Dendritic cell treated with granulocyte-macrophage colony-stimulating factor and Interleukin-4, amounts not matched to agents 40 ng/mL and 50 ng/mL, for 4 days (primary cell): ENCODE data around the gene HDAC1.
"Not testable (repeated sequence)": the region's sequence is repeated elsewhere in the genome, so short reads cannot be mapped to it uniquely, and the experiment has no call there.

ENCODE experiments used
- H3K27ac Mint-ChIP-seq: one replicate; pipeline ENCODE4 v1.8.0; 2022; ENCODE audit warnings: mild to moderate bottlenecking, mixed read lengths
- H3K27me3 Mint-ChIP-seq: one replicate; pipeline ENCODE4 v1.8.0; 2022; ENCODE audit warnings: mild to moderate bottlenecking, mixed read lengths
- H3K36me3 Mint-ChIP-seq: one replicate; pipeline ENCODE4 v1.8.0; 2022; ENCODE audit warnings: low read depth, mixed read lengths
- H3K4me1 Mint-ChIP-seq: one replicate; pipeline ENCODE4 v1.8.0; 2022; ENCODE audit warnings: low read depth, mixed read lengths
- H3K4me3 Mint-ChIP-seq: one replicate; pipeline ENCODE4 v1.8.0; 2022; ENCODE audit warnings: mild to moderate bottlenecking, moderate library complexity, mixed read lengths
- H3K9me3 Mint-ChIP-seq: one replicate; pipeline ENCODE4 v1.8.0; 2022; ENCODE audit warnings: mixed read lengths
- intact Hi-C: fragments of 100-400 bp; cut with micrococcal nuclease; formaldehyde crosslinking; loops from one replicate; pipeline ENCODE4 v1.15.0; 2022

Gene HDAC1

GRCh38 chr1:32291145-32291707, 657 bp upstream of the HDAC1 start:
- Mint-ChIP-seq H3K9me3 (no peaks in the 10 kb centered on the region), H3K27ac (peak overlapping the region; percentile 91), H3K27me3 (no peaks in the 10 kb centered on the region), H3K36me3 (peaks cover 34% of the 10 kb centered on the region), H3K4me3 (peak overlapping the region; percentile 90), H3K4me1 (peaks cover 41% of the 10 kb centered on the region)
- intact Hi-C loops, result no loop called here

DNA sequence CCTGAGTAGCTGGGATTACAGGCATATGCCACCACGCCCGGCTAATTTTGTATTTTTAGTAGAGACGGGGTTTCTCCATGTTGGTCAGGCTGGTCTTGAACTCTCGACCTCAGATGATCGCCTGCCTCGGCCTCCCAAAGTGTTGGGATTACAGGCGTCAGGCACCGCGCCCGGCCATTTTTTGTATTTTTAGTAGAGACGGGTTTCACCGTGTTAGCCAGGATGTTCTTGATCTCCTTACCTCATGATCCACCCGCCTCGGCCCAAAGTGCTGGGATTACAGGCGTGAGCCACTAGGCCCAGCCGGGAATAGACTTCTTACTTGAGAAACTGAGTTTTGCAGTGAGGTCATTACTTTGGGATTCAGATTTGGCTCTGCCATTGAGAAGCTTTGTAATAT, 6.3 kb downstream of the HDAC1 start:
- H3K4me3 Mint-ChIP-seq, H3K9me3 Mint-ChIP-seq, H3K27ac Mint-ChIP-seq, intact Hi-C loops, H3K27me3 Mint-ChIP-seq: not testable (repeated sequence)
- Mint-ChIP-seq H3K4me1 (peaks cover 38% of the 10 kb centered on the region), H3K36me3 (peaks cover 56% of the 10 kb centered on the region)

- Mint-ChIP-seq H3K36me3 (peaks cover 60% of the 10 kb centered on the region), H3K4me1 (peaks cover 27% of the 10 kb centered on the region), H3K27ac (no peak overlapping the region), H3K27me3 (no peaks in the 10 kb centered on the region), H3K9me3 (peaks cover 6% of the 10 kb centered on the region), H3K4me3 (no peak overlapping the region)
- intact Hi-C loops, result no loop called here
These were observed 7.4 kb downstream of the HDAC1 start for GRCh38 chr1:32299327-32299726.

DNA sequence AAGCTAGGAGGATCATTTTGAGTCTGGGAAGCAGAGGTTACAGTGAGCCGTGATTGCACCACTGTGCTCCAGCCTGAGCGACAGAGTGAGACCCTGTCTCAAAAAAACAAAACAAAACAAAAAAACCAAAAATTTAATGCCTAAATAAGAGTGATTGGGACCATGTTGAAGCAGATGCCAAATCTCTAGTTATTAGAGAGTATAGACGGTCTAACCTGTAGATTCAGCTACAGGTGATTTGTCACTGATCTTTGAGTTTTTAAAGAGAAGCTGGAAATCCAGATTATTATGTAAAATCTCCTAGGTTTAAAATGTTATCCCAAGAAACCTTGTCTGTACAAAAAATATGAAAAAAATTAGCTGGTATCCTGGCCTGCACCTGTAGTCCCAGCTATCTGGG, 11.5 kb downstream of the HDAC1 start:
- H3K9me3 Mint-ChIP-seq, result peaks cover 7% of the 10 kb centered on the region
- no peak overlapping the region for H3K4me3 Mint-ChIP-seq
- H3K27ac Mint-ChIP-seq, result no peak overlapping the region
- H3K27me3 Mint-ChIP-seq, result no peaks in the 10 kb centered on the region
- H3K36me3 Mint-ChIP-seq, result peaks cover 69% of the 10 kb centered on the region
- peaks cover 8% of the 10 kb centered on the region for H3K4me1 Mint-ChIP-seq
- intact Hi-C loops, result no loop called here

DNA sequence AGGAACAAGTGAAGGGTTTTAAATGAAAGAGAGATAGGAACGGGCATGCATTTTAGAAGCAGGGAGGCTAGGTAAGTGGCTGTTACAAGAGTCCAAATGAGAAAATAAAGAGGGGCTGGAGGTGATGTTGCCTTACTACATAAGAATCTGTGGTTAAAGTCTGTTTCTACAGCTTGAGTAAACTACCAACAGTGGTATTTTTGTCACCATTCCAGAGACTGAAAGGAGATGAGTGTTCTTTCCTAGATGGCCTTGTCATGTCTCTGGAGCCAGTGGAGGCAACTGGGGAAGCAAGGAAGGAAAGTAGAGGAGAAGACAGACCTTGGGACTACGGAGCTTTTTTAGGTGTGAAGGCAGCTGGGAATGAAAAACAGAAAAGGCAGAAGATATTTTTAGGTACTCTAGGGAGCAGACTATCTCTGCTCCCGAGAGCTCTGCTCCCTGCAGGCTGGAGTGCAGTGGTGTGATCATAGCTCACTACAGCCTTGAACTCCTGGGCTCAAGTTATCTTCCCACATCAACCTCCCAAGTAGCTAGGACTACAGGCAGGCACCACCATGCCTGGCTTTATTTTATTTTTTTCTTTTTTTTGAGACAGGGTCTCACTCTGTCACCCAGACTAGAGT, 12.2 kb downstream of the HDAC1 start:
- intact Hi-C loops, result no loop called here
- no peak overlapping the region for H3K4me3 Mint-ChIP-seq
- H3K9me3 Mint-ChIP-seq, result peaks cover 7% of the 10 kb centered on the region
- no peaks in the 10 kb centered on the region for H3K27me3 Mint-ChIP-seq
- peaks cover 8% of the 10 kb centered on the region for H3K4me1 Mint-ChIP-seq
- no peak overlapping the region for H3K27ac Mint-ChIP-seq
- peaks cover 71% of the 10 kb centered on the region for H3K36me3 Mint-ChIP-seq

- no peak overlapping the region for H3K27ac Mint-ChIP-seq
- H3K36me3 Mint-ChIP-seq, result peaks cover 81% of the 10 kb centered on the region
- H3K4me3 Mint-ChIP-seq, result no peak overlapping the region
- peaks cover 8% of the 10 kb centered on the region for H3K4me1 Mint-ChIP-seq
- peaks cover 7% of the 10 kb centered on the region for H3K9me3 Mint-ChIP-seq
- H3K27me3 Mint-ChIP-seq, result no peaks in the 10 kb centered on the region
- intact Hi-C loops, result no loop called here
These were observed 13.4 kb downstream of the HDAC1 start for GRCh38 chr1:32305310-32305709.

GRCh38 chr1:32307324-32307723, 15.4 kb downstream of the HDAC1 start:
- H3K27ac Mint-ChIP-seq, result no peak overlapping the region
- H3K27me3 Mint-ChIP-seq, result no peaks in the 10 kb centered on the region
- intact Hi-C loops, result no loop called here
- H3K36me3 Mint-ChIP-seq, result peaks cover 65% of the 10 kb centered on the region
- H3K4me3 Mint-ChIP-seq, result no peak overlapping the region
- H3K9me3 Mint-ChIP-seq, result peaks cover 7% of the 10 kb centered on the region
- H3K4me1 Mint-ChIP-seq, result peaks cover 13% of the 10 kb centered on the region

- Mint-ChIP-seq H3K27me3 (no peaks in the 10 kb centered on the region), H3K9me3 (no peaks in the 10 kb centered on the region), H3K4me1 (peaks cover 16% of the 10 kb centered on the region), H3K4me3 (no peak overlapping the region), H3K27ac (no peak overlapping the region), H3K36me3 (peaks cover 53% of the 10 kb centered on the region)
- intact Hi-C loops, result no loop called here
These were observed 18.1 kb downstream of the HDAC1 start for GRCh38 chr1:32309960-32310359.

DNA sequence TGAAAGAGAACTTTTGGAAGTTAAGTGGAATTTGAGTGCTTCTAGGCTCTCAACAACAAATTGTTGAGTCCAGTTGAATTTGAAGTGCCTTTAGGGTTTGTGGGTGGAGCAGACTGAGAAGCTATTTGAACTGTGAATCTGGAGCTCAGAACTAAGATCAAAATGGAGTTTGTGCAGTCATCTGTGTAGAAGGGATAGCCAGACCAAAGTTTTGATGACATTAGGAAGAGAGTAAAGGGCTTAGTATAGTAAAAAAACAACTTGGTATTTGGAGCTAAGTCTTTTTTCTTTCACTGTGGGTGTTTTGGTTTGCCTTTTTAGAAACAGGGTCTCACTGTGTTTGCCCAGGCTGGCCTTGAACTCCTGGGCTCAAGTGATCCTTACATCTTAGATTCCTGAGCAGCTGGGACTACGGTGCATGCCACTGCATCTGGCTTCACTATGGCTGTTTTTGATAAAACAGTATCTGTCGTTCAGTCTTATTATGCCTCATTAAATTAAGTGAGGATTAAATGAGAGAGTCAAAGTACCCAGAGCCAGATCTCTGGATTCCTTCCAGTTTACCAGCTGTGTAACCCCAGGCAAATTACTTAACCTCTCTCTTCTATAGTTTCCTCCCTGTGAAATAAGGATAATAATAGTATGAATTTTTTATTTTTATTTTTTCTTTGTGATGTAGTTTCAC, 20.0 kb downstream of the HDAC1 start:
- no peaks in the 10 kb centered on the region for H3K9me3 Mint-ChIP-seq
- H3K4me1 Mint-ChIP-seq, result peaks cover 26% of the 10 kb centered on the region
- no peak overlapping the region for H3K27ac Mint-ChIP-seq
- no peak overlapping the region for H3K4me3 Mint-ChIP-seq
- intact Hi-C loops, result no loop called here
- peaks cover 44% of the 10 kb centered on the region for H3K36me3 Mint-ChIP-seq
- no peaks in the 10 kb centered on the region for H3K27me3 Mint-ChIP-seq

GRCh38 chr1:32316903-32317277, 25.0 kb downstream of the HDAC1 start:
- Mint-ChIP-seq H3K9me3 (no peaks in the 10 kb centered on the region), H3K4me1 (peaks cover 22% of the 10 kb centered on the region), H3K27ac (no peak overlapping the region), H3K4me3 (no peak overlapping the region), H3K36me3 (peaks cover 59% of the 10 kb centered on the region), H3K27me3 (no peaks in the 10 kb centered on the region)
- intact Hi-C loops, result no loop called here

DNA sequence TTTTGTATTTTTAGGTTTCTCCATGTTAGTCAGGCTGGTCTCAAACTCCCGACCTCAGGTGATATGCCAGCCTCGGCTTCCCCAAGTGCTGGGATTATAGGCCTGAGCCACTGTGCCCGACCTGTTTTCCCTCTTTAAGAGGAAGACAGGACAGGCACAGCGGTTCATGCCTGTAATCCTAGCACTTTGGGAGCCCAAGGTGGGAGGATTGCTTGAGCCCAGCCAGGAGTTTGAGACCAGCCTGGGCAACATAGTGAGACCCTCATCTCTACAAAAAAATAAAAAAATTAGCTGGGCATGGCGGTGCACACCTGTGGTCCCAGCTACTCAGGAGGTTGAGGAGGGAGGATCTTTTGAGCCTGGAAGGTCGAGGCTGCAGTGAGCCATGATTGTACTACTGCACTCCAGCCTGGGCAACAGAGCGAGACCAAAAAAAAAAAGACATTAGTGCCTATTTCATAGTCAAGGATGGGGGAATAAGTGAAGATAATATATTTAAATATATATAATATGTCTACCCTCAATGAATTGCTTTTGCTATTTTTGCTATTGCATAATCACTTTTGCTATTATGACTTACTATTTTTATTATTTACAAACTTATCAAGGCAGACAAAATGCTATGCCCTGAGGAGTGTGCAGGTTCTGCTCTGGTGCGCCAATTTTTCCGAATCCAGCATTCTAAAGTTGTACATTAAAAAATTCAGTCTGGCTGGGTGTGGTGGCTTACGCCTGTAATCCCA, 26.4 kb downstream of the HDAC1 start:
- Mint-ChIP-seq H3K36me3 (peaks cover 71% of the 10 kb centered on the region), H3K4me3 (no peak overlapping the region), H3K27me3 (no peaks in the 10 kb centered on the region), H3K27ac (peak overlapping the region; percentile 28), H3K4me1 (peaks cover 26% of the 10 kb centered on the region), H3K9me3 (no peaks in the 10 kb centered on the region)
- intact Hi-C loops, result no loop called here

DNA sequence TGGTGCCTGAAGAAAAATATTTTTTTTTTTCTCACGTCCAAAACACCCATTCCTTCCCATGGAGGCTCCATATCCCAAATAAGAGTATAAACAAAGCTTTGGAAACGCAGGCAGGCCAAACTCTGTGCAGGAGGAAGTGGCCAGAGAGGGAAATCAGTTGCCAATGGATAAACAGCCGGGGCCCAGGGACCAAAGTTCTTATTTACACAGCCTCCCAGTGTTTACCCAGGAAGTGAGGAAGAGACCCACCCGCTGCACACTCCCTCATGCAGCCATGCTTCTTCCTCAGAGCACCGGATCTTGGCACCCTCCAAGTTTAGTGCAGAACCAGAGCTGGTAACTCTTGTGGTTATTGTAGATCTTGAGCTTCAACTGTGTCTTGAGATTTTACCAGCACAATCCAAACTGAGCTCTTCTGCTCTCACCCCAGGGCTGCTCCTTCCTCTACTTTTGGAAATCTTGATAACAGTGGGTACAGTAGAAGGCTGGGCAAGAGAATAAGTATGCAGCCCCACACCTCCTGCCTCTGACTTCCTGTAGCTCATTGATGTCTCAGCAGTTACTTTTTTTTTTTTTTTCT, 29.9 kb downstream of the HDAC1 start:
- no peaks in the 10 kb centered on the region for H3K27me3 Mint-ChIP-seq
- peaks cover 87% of the 10 kb centered on the region for H3K36me3 Mint-ChIP-seq
- no peak overlapping the region for H3K4me3 Mint-ChIP-seq
- peaks cover 13% of the 10 kb centered on the region for H3K4me1 Mint-ChIP-seq
- no peaks in the 10 kb centered on the region for H3K9me3 Mint-ChIP-seq
- no peak overlapping the region for H3K27ac Mint-ChIP-seq
- intact Hi-C loops, result no loop called here

GRCh38 chr1:32327204-32327603, 35.3 kb downstream of the HDAC1 start:
- peaks cover under 1% of the 10 kb centered on the region for H3K4me1 Mint-ChIP-seq
- no peaks in the 10 kb centered on the region for H3K9me3 Mint-ChIP-seq
- no peaks in the 10 kb centered on the region for H3K27me3 Mint-ChIP-seq
- H3K27ac Mint-ChIP-seq, result no peak overlapping the region
- peaks cover 99% of the 10 kb centered on the region for H3K36me3 Mint-ChIP-seq
- H3K4me3 Mint-ChIP-seq, result no peak overlapping the region
- intact Hi-C loops, result no loop called here

GRCh38 chr1:32329931-32330466, 38.1 kb downstream of the HDAC1 start:
- Mint-ChIP-seq H3K9me3 (no peaks in the 10 kb centered on the region), H3K27ac (no peak overlapping the region), H3K4me1 (peaks cover 17% of the 10 kb centered on the region), H3K27me3 (peaks cover 4% of the 10 kb centered on the region), H3K36me3 (peaks cover 91% of the 10 kb centered on the region), H3K4me3 (no peak overlapping the region)
- intact Hi-C loops, result no loop called here
